HG03135 (cell line): ENCODE results near the gene CHFR.
"Not testable (repeated sequence)": the region's sequence is repeated elsewhere in the genome, so short reads cannot be mapped to it uniquely, and the experiment has no call there.

ENCODE experiments used
- ATAC-seq: cut with Tn5 transposase; IDR thresholded peaks from one replicate; pipeline ENCODE4 v1.9.1; 2021; ENCODE audit warnings: mild to moderate bottlenecking, moderate library complexity; ENCODE audit not compliant: unreplicated experiment

CHFR gene

GRCh38 chr12:132881818-132882217 is 5.6 kb downstream of the CHFR start:
- ATAC-seq, result no peak

- ATAC-seq, result not testable (repeated sequence)
Measured at GRCh38 chr12:132874620-132875019, 12.8 kb downstream of the CHFR start.

GRCh38 chr12:132874175-132874574 is 13.2 kb downstream of the CHFR start:
- ATAC-seq, result no peak

GRCh38 chr12:132873724-132874123 is 13.7 kb downstream of the CHFR start:
- no peak for ATAC-seq

GRCh38 chr12:132872975-132873421 is 14.4 kb downstream of the CHFR start:
- ATAC-seq, result no peak

GRCh38 chr12:132872073-132872855 is 15.1 kb downstream of the CHFR start:
- ATAC-seq, result no peak

- no peak for ATAC-seq
Measured at GRCh38 chr12:132869551-132869950, 17.9 kb downstream of the CHFR start.

GRCh38 chr12:132866251-132866828 is 21.1 kb downstream of the CHFR start:
- no peak for ATAC-seq

GRCh38 chr12:132861558-132861957 is 25.8 kb downstream of the CHFR start:
- no peak for ATAC-seq

GRCh38 chr12:132858718-132859266 is 28.6 kb downstream of the CHFR start:
- ATAC-seq, result no peak

GRCh38 chr12:132857019-132857418 is 30.4 kb downstream of the CHFR start:
- not testable (repeated sequence) for ATAC-seq

GRCh38 chr12:132856581-132856980 is 30.8 kb downstream of the CHFR start:
- ATAC-seq, result no peak

- ATAC-seq, result not testable (repeated sequence)
Measured at GRCh38 chr12:132855211-132855610, 32.2 kb downstream of the CHFR start.

- no peak for ATAC-seq
Measured at GRCh38 chr12:132853285-132854092, 33.9 kb downstream of the CHFR start.

- no peak for ATAC-seq
Measured at GRCh38 chr12:132852496-132852895, 34.9 kb downstream of the CHFR start.

- ATAC-seq, result no peak
Measured at GRCh38 chr12:132851465-132851864, 35.9 kb downstream of the CHFR start.

- no peak for ATAC-seq
Measured at GRCh38 chr12:132850291-132850690, 37.1 kb downstream of the CHFR start.

- no peak for ATAC-seq
Measured at GRCh38 chr12:132848521-132848920, 38.9 kb downstream of the CHFR start.

- ATAC-seq, result no peak
Measured at GRCh38 chr12:132847363-132848356, 39.7 kb downstream of the CHFR start.

GRCh38 chr12:132844681-132845080 is 42.7 kb downstream of the CHFR start:
- not testable (repeated sequence) for ATAC-seq
